Retinal pigment epithelial cell (primary cell): ENCODE data around the gene PIANP.

Source experiments
- DNase-seq: peaks from one replicate; pipeline ENCODE4 v3.0.0-alpha.2; 2010; ENCODE audit warnings: low read depth
- H3K4me3 ChIP-seq: 2 replicates; pipeline ENCODE4 v1.5.1; 2011; ENCODE audit warnings: mild to moderate bottlenecking, low read length, control low read depth, moderate library complexity
- TF ChIP-seq, protein P1 (sequence below): conservative IDR thresholded peaks from 2 replicates; pipeline ENCODE4 v1.5.1; 2011; ENCODE audit warnings: low read depth, low read length, control low read depth, inconsistent platforms

Gene PIANP

DNA sequence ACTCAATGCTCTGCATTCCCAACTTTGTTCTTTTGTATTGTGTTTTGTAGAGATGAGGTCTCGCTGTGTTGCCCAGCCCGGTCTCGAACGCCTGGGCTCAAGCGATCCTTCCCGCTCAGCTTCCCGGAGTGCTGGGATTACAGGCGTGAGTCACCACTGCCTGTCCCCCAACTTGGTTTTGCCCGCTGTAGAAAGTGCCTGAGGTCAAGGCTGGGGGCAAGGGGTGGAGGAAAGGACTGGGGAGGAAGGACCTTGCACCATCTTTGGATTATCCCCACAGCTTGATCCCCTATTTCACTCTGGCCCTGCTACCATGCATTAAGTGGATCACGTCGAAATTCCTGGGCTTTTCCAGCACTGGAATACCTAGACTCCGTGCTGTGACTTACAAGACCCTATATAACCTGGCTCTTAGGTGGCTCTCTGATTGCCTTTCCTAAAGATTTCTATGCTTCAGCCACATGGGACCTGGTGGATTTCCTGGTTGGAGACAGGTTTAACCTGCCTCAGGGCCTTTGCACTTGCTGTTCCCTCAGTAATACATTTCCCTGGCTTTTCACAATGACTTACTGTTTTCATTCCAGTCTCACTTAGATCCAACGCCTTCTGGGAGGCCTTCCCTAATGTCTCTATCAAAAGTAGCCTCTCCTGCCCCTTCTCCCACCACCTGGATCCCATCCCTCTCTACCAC, 608 bp upstream of the PIANP start:
- TF ChIP-seq, protein P1, sequence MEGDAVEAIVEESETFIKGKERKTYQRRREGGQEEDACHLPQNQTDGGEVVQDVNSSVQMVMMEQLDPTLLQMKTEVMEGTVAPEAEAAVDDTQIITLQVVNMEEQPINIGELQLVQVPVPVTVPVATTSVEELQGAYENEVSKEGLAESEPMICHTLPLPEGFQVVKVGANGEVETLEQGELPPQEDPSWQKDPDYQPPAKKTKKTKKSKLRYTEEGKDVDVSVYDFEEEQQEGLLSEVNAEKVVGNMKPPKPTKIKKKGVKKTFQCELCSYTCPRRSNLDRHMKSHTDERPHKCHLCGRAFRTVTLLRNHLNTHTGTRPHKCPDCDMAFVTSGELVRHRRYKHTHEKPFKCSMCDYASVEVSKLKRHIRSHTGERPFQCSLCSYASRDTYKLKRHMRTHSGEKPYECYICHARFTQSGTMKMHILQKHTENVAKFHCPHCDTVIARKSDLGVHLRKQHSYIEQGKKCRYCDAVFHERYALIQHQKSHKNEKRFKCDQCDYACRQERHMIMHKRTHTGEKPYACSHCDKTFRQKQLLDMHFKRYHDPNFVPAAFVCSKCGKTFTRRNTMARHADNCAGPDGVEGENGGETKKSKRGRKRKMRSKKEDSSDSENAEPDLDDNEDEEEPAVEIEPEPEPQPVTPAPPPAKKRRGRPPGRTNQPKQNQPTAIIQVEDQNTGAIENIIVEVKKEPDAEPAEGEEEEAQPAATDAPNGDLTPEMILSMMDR: no peak
- DNase-seq: no peak
- H3K4me3 ChIP-seq: peak overlapping the region; percentile 61

DNA sequence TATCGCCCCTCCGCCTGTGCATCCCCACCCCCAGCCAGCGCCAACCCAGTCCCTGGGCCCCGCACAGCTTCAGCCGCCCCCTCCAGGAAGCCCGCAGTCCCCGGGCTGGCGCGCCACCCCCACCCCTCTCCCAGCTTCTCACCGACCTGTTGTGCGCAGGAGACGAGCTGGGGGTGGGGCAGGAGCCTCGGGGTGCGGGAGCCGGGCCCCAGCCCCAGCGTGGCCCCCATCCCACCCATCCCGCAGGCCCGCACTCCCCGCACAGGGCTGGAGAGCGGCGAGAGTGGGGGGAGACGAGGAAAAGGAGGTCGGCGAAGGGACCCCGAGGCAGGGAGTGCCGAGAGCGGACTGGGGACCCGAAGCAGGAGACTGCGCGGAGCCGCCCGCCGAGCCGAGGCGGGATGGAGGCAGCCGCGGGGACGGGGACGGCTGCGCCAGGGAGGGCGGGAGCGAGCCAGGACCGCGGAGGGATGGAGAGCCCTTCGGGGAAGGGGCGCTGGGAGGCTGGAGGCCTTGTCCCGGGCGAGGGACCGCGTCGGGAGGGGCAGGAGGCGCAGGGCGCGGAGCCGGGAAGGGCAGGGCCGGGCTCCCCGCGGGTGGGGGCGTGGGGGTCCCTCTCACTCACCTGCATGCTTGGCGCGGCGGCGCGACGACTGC, 498 bp downstream of the PIANP start:
- H3K4me3 ChIP-seq: peak overlapping the region; percentile 61
- DNase-seq: no peak
- TF ChIP-seq, protein P1: no peak

DNA sequence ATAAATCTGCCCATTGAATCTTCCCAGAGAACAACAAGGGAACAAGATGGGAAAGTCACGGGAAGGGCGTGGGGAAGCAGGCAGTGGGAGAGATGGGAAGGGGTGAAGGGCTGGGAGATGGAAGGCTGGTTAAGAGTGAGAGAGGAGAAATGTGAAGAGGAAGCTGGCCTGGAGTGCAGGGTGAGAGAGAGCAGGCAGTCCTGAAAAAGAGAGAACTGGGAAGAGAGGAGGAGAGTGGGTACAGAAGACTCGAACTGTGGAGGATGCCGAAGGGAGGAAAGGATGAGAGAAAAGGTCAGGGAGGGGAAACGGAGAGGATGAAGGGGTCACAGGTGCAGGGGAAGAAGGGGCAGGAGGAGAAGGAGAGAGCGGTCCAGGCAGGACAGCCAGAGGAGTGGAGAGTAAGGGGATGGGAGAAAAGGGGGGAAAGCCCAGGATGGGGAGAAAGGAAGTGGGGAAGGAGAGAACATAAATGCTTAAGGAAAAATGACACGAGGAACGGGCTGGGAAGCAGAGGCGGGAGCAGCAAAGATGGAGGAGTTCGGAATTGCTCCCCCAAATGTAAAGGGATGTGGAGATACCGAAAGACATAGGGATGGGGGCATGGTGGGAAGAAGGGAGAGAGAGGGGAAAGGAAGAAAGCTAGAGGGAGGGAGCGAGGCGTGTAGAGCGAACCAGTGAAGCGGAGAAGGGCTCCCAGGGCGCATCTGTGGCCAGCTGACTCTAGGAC, 1.2 kb downstream of the PIANP start:
- peak overlapping the region; percentile 61 for H3K4me3 ChIP-seq
- TF ChIP-seq, protein P1: no peak

DNA sequence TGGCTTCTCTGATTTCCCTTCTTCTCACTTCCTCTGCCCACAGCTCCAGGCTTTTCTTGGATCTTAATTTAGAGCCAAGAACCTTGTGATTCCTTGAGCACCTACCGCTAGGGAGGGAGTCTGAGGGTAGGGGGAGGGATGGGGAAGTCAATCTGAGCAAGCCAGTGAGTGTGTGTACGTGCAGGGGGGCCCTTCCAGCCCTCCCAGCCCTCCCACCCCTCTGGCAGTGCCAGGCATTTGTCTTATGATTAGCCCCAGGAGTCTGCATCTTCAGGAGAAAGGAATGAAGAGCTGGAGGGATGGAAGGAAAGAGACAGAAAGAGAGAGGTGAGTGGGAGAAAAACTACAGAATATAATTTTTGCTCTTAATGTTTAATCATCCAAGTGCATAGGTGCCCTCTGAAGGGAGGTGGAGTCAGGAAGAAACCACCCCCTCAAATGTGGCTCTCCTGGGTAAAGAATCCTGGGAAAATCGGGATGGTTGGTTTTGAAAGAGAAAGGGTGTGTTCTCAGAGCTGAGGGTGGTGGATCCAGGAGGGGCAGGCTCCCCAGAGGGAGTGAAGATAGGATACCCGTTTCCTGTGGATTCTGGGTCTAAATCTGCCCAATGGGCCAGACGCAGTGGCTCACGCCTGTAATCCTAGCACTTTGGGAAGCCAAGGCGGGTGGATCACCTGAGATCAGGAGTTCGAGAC, 2.1 kb downstream of the PIANP start:
- TF ChIP-seq, protein P1: no peak
- H3K4me3 ChIP-seq: peak overlapping the region; percentile 7
- no peak for DNase-seq

More for the DNA sequence above, 1.2 kb downstream of the PIANP start:
- no peak for DNase-seq

DNA sequence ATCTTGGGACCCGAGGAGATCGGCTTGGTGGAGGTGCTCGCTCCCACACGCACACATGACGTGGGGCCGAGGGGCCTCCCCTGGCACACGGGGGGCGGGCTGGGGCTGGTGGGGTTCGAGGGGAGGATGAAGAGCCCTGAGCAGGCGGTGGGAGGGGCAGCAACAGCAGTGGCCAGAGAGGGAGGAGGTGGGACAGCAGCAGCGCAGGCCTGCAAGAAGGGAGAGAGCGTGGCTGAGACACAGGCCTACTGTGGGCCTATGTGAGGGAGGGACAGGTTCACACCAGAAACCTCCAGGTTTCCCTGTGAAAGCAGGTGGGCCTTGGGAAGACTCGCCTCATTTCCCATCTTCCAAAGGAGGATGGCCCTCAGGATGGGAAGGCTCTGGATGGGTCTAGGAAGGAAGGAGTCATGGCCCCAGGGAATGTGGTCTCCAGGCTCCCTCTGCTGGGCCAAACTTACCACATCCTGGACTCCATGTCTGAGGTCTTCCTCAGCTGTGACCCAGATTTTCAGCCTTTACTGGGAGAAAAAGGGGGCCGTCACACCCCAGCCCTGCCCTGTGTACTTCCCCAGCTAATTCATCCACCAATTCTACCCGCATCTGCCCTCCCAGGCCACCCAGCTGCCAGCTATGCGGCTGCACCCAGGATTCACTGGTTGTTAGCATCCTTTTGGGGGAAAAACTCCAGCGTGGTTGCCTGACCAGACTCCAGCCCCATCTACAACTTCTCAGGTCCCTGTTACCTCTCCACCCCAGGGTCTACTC, 2.8 kb downstream of the PIANP start:
- H3K4me3 ChIP-seq: no peak overlapping the region
- no peak for DNase-seq
- TF ChIP-seq, protein P1: peak; percentile 70
